SKM-1 (cell line): ENCODE data around the gene TBC1D21.

Source experiments
- DNase-seq: peaks from one replicate; lab custom pipeline; 2025; ENCODE audit not compliant: unreplicated experiment; lab: John Stamatoyannopoulos, UW

TBC1D21 gene

GRCh38 chr15:73907035-73907408 lies 33.7 kb downstream of the TBC1D21 start:
- DNase-seq: peak; percentile 55

GRCh38 chr15:73908030-73908821 lies 34.9 kb downstream of the TBC1D21 start:
- peak; percentile 20 for DNase-seq

- DNase-seq: no peak
Observed at GRCh38 chr15:73908822-73909122, 35.4 kb downstream of the TBC1D21 start.

GRCh38 chr15:73909651-73910050 lies 36.3 kb downstream of the TBC1D21 start:
- DNase-seq: no peak

- DNase-seq: no peak
Observed at GRCh38 chr15:73910522-73911303, 37.3 kb downstream of the TBC1D21 start.

- no peak for DNase-seq
Observed at GRCh38 chr15:73912030-73912596, 38.7 kb downstream of the TBC1D21 start.

- no peak for DNase-seq
Observed at GRCh38 chr15:73914145-73914544, 40.8 kb downstream of the TBC1D21 start.

- DNase-seq: no peak
Observed at GRCh38 chr15:73915082-73915481, 41.7 kb downstream of the TBC1D21 start.

GRCh38 chr15:73918784-73919183 lies 45.4 kb downstream of the TBC1D21 start:
- DNase-seq: no peak

GRCh38 chr15:73919706-73920105 lies 46.3 kb downstream of the TBC1D21 start:
- no peak for DNase-seq

- no peak for DNase-seq
Observed at GRCh38 chr15:73921254-73921925, 48.0 kb downstream of the TBC1D21 start.

GRCh38 chr15:73922186-73923151 lies 49.1 kb downstream of the TBC1D21 start:
- DNase-seq: no peak

- no peak for DNase-seq
Observed at GRCh38 chr15:73923156-73923487, 49.8 kb downstream of the TBC1D21 start.

GRCh38 chr15:73923488-73924164 lies 50.3 kb downstream of the TBC1D21 start:
- DNase-seq: no peak

- no peak for DNase-seq
Observed at GRCh38 chr15:73924171-73924921, 51.0 kb downstream of the TBC1D21 start.

- DNase-seq: no peak
Observed at GRCh38 chr15:73925848-73926218, 52.5 kb downstream of the TBC1D21 start.

- no peak for DNase-seq
Observed at GRCh38 chr15:73926219-73927002, 53.0 kb downstream of the TBC1D21 start, which contains the start of gene LOXL1. Gene LOXL1, plus strand, starts transcription at chr15:73926462. Its CDS starts 322 bp downstream, at chr15:73926784.

- no peak for DNase-seq
Observed at GRCh38 chr15:73927003-73927475, 53.7 kb downstream of the TBC1D21 start.
